ENCODE data around the gene LAMA3. TPM values are rescaled to one million over a fixed set of nuclear protein-coding genes. Genes with fewer than 3 reads are reported as not detected.

Gene LAMA3
- total RNA-seq, 1 experiment from 2014 or later: 34.6 TPM

DNA sequence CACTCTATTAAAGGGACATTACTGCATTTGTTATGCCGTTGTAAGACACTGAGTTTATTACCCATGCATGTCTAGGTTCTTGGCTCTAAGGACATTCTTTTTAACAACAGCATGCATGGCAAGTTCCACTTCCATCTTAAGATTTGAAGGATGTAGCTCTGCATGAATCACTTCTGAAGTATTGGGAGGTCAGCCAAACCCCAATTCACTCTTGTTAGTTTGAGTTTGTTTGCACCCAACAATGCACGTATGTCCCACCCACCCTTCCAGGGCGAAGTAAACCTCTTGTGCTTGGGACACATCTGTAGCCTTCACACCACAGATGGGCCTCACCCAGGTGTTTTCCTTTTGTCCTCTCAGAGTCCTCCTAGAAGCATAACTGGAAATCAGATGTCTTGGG is 5.6 kb upstream of the LAMA3 start:
- Histone ChIP-seq H3K27me3 (replicated peaks; ENCODE audit: control insufficient read depth, insufficient read depth, low read length) (no peaks in the 10 kb centered on the region), H3K4me3 (ENCODE audit: low read depth, low read length) (no peak overlapping the region), H3K36me3 (ENCODE audit: control insufficient read depth, insufficient read depth, low read length) (no peaks in the 10 kb centered on the region), H3K9me3 (no peaks in the 10 kb centered on the region), H3K4me1 (peaks cover 6% of the 10 kb centered on the region; the same call in 1 of the 2 replicates)
- no peaks in the 10 kb centered on the region for H3K27me3 Mint-ChIP-seq (ENCODE audit: insufficient read depth, unreplicated experiment)
- BruUV-seq (replicated peaks): no TSS peak
- intact Hi-C loops (cut with micrococcal nuclease; ENCODE audit: unreplicated experiment): loop anchor here (1.0 to 5.0 kb wide), 2 partner anchors 32 to 56 kb away; no protein-coding TSS in a partner anchor
- no peak overlapping the region for H3K4me3 Mint-ChIP-seq (ENCODE audit: unreplicated experiment)
- ChIA-PET CTCF (no interaction called here), POLR2A (no interaction called here)
- no peaks in the 10 kb centered on the region for H3K9me3 Mint-ChIP-seq (ENCODE audit: unreplicated experiment)
- DNase-seq: no peak
- no peaks in the 10 kb centered on the region for H3K36me3 Mint-ChIP-seq (ENCODE audit: insufficient read depth, unreplicated experiment)
- TF ChIP-seq CTCF (IDR thresholded peaks at IDR 0.05; ENCODE audit: insufficient read depth in 1 of 2, low read depth in 1 of 2, low read length in 1 of 2, severe bottlenecking in 1 of 2, unreplicated experiment in 1 of 2): no peak
- no peaks in the 10 kb centered on the region for H3K4me1 Mint-ChIP-seq (ENCODE audit: low read depth, unreplicated experiment)
- H3K27ac Mint-ChIP-seq (ENCODE audit: unreplicated experiment): no peak overlapping the region

GRCh38 chr18:23684515-23685197 is 4.6 kb upstream of the LAMA3 start:
- peak; percentile 42 to 46 for DNase-seq
- CTCF ChIA-PET: interaction anchor here (1.2 kb wide), 1 partner anchor 18 kb away, joined by 3 read pairs; no protein-coding TSS in a partner anchor
- peaks cover 6% of the 10 kb centered on the region; the same call in 1 of the 2 replicates for H3K4me1 ChIP-seq
- no peaks in the 10 kb centered on the region for H3K36me3 ChIP-seq (ENCODE audit: control insufficient read depth, insufficient read depth, low read length)
- Mint-ChIP-seq H3K27ac (ENCODE audit: unreplicated experiment) (peak overlapping the region; percentile 27), H3K4me3 (ENCODE audit: unreplicated experiment) (no peak overlapping the region), H3K9me3 (ENCODE audit: unreplicated experiment) (no peaks in the 10 kb centered on the region), H3K27me3 (ENCODE audit: insufficient read depth, unreplicated experiment) (no peaks in the 10 kb centered on the region), H3K36me3 (ENCODE audit: insufficient read depth, unreplicated experiment) (no peaks in the 10 kb centered on the region), H3K4me1 (ENCODE audit: low read depth, unreplicated experiment) (no peaks in the 10 kb centered on the region)
- H3K27me3 ChIP-seq (replicated peaks; ENCODE audit: control insufficient read depth, insufficient read depth, low read length): no peaks in the 10 kb centered on the region
- no TSS peak for BruUV-seq (replicated peaks)
- intact Hi-C loops (cut with micrococcal nuclease; ENCODE audit: unreplicated experiment): loop anchor here (1.0 to 5.0 kb wide), 2 partner anchors 33 to 57 kb away; no protein-coding TSS in a partner anchor
- POLR2A ChIA-PET: interaction anchor here (0.8 kb wide), 1 partner anchor 11 kb away, joined by 3 read pairs; no protein-coding TSS in a partner anchor
- no peak for TF ChIP-seq CTCF (IDR thresholded peaks at IDR 0.05; ENCODE audit: insufficient read depth in 1 of 2, low read depth in 1 of 2, low read length in 1 of 2, severe bottlenecking in 1 of 2, unreplicated experiment in 1 of 2)
- H3K4me3 ChIP-seq (ENCODE audit: low read depth, low read length): no peak overlapping the region
- H3K9me3 ChIP-seq: no peaks in the 10 kb centered on the region

- ChIA-PET POLR2A (no interaction called here), CTCF (interaction anchor here (0.8 kb wide), 1 partner anchor 15 kb away, joined by 3 read pairs; no protein-coding TSS in a partner anchor)
- Mint-ChIP-seq H3K36me3 (ENCODE audit: insufficient read depth, unreplicated experiment) (peaks cover under 1% of the 10 kb centered on the region), H3K4me3 (ENCODE audit: unreplicated experiment) (peak overlapping the region; percentile 80), H3K27ac (ENCODE audit: unreplicated experiment) (no peak overlapping the region), H3K9me3 (ENCODE audit: unreplicated experiment) (no peaks in the 10 kb centered on the region), H3K4me1 (ENCODE audit: low read depth, unreplicated experiment) (peaks cover under 1% of the 10 kb centered on the region), H3K27me3 (ENCODE audit: insufficient read depth, unreplicated experiment) (no peaks in the 10 kb centered on the region)
- no TSS peak for BruUV-seq (replicated peaks)
- no peaks in the 10 kb centered on the region for H3K36me3 ChIP-seq (ENCODE audit: control insufficient read depth, insufficient read depth, low read length)
- intact Hi-C loops (cut with micrococcal nuclease; ENCODE audit: unreplicated experiment): no loop called here
- TF ChIP-seq CTCF (IDR thresholded peaks at IDR 0.05; ENCODE audit: insufficient read depth in 1 of 2, low read depth in 1 of 2, low read length in 1 of 2, severe bottlenecking in 1 of 2, unreplicated experiment in 1 of 2): no peak
- no peaks in the 10 kb centered on the region for H3K27me3 ChIP-seq (replicated peaks; ENCODE audit: control insufficient read depth, insufficient read depth, low read length)
- H3K4me3 ChIP-seq (ENCODE audit: low read depth, low read length): peak overlapping the region; percentile 67
- H3K4me1 ChIP-seq: peaks cover 6% of the 10 kb centered on the region; the same call in 1 of the 2 replicates
- DNase-seq: no peak
- H3K9me3 ChIP-seq: no peaks in the 10 kb centered on the region
These were observed 725 bp upstream of the LAMA3 start for GRCh38 chr18:23688528-23688927.
